GM18873 (cell line): ENCODE measurements around the gene C20orf204.

ENCODE experiments used
- ATAC-seq: cut with Tn5 transposase; IDR thresholded peaks from one replicate; pipeline ENCODE4 v1.9.1; 2021; ENCODE audit warnings: mild to moderate bottlenecking, moderate library complexity, moderate number of reproducible peaks; ENCODE audit not compliant: unreplicated experiment, low FRiP score

Gene C20orf204

GRCh38 chr20:64069209-64069613, 33.2 kb downstream of the C20orf204 start:
- no peak for ATAC-seq

- ATAC-seq, result no peak
Measured at GRCh38 chr20:64069614-64070243, 33.7 kb downstream of the C20orf204 start.

- ATAC-seq, result no peak
Measured at GRCh38 chr20:64070244-64070993, 34.4 kb downstream of the C20orf204 start.

GRCh38 chr20:64071341-64072332, 35.7 kb downstream of the C20orf204 start:
- ATAC-seq, result no peak

GRCh38 chr20:64072498-64073063, 36.6 kb downstream of the C20orf204 start:
- ATAC-seq, result no peak

- ATAC-seq, result no peak
Measured at GRCh38 chr20:64073476-64074183, 37.6 kb downstream of the C20orf204 start.

GRCh38 chr20:64074184-64074789, 38.3 kb downstream of the C20orf204 start:
- ATAC-seq, result no peak

GRCh38 chr20:64074963-64075362, 39.0 kb downstream of the C20orf204 start:
- ATAC-seq, result no peak

- no peak for ATAC-seq
Measured at GRCh38 chr20:64075556-64075955, 39.6 kb downstream of the C20orf204 start.

- ATAC-seq, result no peak
Measured at GRCh38 chr20:64076061-64076997, 40.3 kb downstream of the C20orf204 start.

- ATAC-seq, result no peak
Measured at GRCh38 chr20:64077094-64077493, 41.1 kb downstream of the C20orf204 start.

GRCh38 chr20:64077541-64077875, 41.5 kb downstream of the C20orf204 start:
- ATAC-seq, result no peak

GRCh38 chr20:64077876-64078551, 42.0 kb downstream of the C20orf204 start:
- no peak for ATAC-seq

GRCh38 chr20:64078934-64079272, 42.9 kb downstream of the C20orf204 start:
- ATAC-seq, result no peak

GRCh38 chr20:64079273-64080012, 43.5 kb downstream of the C20orf204 start, which contains the start of gene RGS19:
Gene RGS19 (minus strand): TSS chr20:64079518. CDS start chr20:64076886, 2,632 bp downstream.
- ATAC-seq, result no peak

GRCh38 chr20:64080013-64080812, 44.2 kb downstream of the C20orf204 start, which contains the start of gene OPRL1:
Gene OPRL1 (plus strand): TSS chr20:64080082. CDS start chr20:64092721, 12,639 bp downstream.
- ATAC-seq, result no peak
